ENCODE results near the gene GPD1L.

DNA sequence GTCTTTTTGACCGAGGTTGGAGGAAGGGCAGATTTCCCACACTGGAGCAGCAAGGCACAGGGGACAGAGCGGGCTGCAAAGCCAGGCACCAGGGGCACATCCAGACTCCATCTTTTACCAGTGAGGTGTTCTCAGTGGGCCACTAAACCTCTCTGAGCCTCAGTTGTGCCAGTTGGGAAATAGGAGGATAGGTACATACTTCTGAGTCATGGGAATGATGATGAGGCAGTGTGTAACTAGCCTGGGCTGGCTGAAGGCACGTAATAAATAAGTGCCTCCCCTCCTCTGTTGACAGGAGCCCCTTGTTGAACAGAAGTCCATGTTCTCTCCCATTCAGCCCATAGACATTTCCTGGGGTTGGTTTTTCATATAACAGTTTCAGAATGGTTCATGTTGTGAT, 48.7 kb downstream of the GPD1L start:
- no peak for TF ChIP-seq POLR2AphosphoS5 (IDR thresholded peaks at IDR 0.05)
- TF ChIP-seq, protein P1, sequence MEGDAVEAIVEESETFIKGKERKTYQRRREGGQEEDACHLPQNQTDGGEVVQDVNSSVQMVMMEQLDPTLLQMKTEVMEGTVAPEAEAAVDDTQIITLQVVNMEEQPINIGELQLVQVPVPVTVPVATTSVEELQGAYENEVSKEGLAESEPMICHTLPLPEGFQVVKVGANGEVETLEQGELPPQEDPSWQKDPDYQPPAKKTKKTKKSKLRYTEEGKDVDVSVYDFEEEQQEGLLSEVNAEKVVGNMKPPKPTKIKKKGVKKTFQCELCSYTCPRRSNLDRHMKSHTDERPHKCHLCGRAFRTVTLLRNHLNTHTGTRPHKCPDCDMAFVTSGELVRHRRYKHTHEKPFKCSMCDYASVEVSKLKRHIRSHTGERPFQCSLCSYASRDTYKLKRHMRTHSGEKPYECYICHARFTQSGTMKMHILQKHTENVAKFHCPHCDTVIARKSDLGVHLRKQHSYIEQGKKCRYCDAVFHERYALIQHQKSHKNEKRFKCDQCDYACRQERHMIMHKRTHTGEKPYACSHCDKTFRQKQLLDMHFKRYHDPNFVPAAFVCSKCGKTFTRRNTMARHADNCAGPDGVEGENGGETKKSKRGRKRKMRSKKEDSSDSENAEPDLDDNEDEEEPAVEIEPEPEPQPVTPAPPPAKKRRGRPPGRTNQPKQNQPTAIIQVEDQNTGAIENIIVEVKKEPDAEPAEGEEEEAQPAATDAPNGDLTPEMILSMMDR (IDR thresholded peaks at IDR 0.05): no peak
- no peak for TF ChIP-seq EP300 (IDR thresholded peaks at IDR 0.05)
- TF ChIP-seq POLR2A (IDR thresholded peaks at IDR 0.05): no peak
